C4-2B (cell line): ENCODE data around the gene SCUBE1.

Source experiments
- H3K27ac ChIP-seq: fragments of 450-650 bp; 2 replicates; pipeline ENCODE4 v1.5.1; 2017
- CTCF ChIP-seq: fragments of 450-650 bp; conservative IDR thresholded peaks from 2 replicates; pipeline ENCODE4 v1.5.1; 2017; ENCODE audit warnings: mild to moderate bottlenecking
- ZFX ChIP-seq: fragments of 450-650 bp; IDR thresholded peaks from 2 replicates; pipeline ENCODE4 v1.6.1; 2017

The SCUBE1 gene

GRCh38 chr22:43245717-43246116 lies 97.5 kb downstream of the SCUBE1 start:
- no peak overlapping the region for H3K27ac ChIP-seq
- TF ChIP-seq ZFX (no peak), CTCF (no peak)

GRCh38 chr22:43244803-43245527 lies 98.2 kb downstream of the SCUBE1 start:
- TF ChIP-seq ZFX (no peak), CTCF (no peak)
- H3K27ac ChIP-seq: no peak overlapping the region

- no peak overlapping the region for H3K27ac ChIP-seq
- no peak for TF ChIP-seq ZFX
- TF ChIP-seq CTCF: no peak
These were observed 98.8 kb downstream of the SCUBE1 start for GRCh38 chr22:43244402-43244801.

GRCh38 chr22:43243324-43243723 lies 99.8 kb downstream of the SCUBE1 start:
- TF ChIP-seq ZFX: no peak
- TF ChIP-seq CTCF: no peak
- H3K27ac ChIP-seq: no peak overlapping the region

GRCh38 chr22:43242627-43243026 lies 100.5 kb downstream of the SCUBE1 start:
- TF ChIP-seq ZFX (no peak), CTCF (no peak)

GRCh38 chr22:43241699-43242386 lies 101.3 kb downstream of the SCUBE1 start:
- no peak overlapping the region for H3K27ac ChIP-seq
- TF ChIP-seq CTCF (no peak), ZFX (no peak)

More at GRCh38 chr22:43242627-43243026, 100.5 kb downstream of the SCUBE1 start:
- no peak overlapping the region for H3K27ac ChIP-seq

- no peak overlapping the region for H3K27ac ChIP-seq
- no peak for TF ChIP-seq ZFX
- TF ChIP-seq CTCF: no peak
These were observed 102.0 kb downstream of the SCUBE1 start for GRCh38 chr22:43241138-43241597.
